ENCODE results near the gene CAPS. TPM values are rescaled to one million over a fixed set of nuclear protein-coding genes. Genes with fewer than 3 reads are reported as not detected.

CAPS gene
- total and polyA plus RNA-seq, 2 experiments from 2014 or later = 15.5 to 17.8 TPM

- H3K36me3 ChIP-seq (replicated peaks; ENCODE audit: insufficient read depth, low read depth) = no peaks in the 10 kb centered on the region
These were observed 13.4 kb downstream of the CAPS start for GRCh38 chr19:5927441-5927821.

DNA sequence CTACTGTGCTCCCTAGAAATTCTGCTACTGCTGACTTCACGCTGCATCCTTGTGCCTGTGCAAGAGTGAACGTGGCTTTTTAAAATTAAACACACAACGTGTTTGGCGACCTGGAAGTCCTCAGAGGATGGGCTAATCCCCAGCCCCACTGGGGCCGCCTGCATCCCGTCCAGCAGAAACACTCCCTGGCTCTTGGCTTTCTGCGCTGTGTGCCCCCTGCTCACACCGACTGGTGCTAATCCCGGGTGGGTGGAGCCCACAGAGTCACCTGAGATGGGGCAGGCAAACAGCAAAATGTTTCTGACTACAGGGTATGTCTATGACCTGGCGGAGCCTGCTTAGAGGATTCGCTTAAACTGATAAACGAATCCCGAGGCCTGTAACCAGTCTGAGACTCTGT is 15.1 kb downstream of the CAPS start:
- Histone ChIP-seq H3K27me3 (no peaks in the 10 kb centered on the region), H3K4me3 (no peak overlapping the region), H3K79me2 (peaks cover 11% of the 10 kb centered on the region), H3K9me2 (replicated peaks; ENCODE audit: insufficient read depth) (no peaks in the 10 kb centered on the region), H3K4me2 (no peak overlapping the region), H2AFZ (no peak overlapping the region), H3K27ac (peak overlapping the region; percentile 46), H3K9me3 (ENCODE audit: low read depth) (no peaks in the 10 kb centered on the region), H3K36me3 (replicated peaks; ENCODE audit: insufficient read depth, low read depth) (no peaks in the 10 kb centered on the region), H3K4me1 (ENCODE audit: insufficient read depth) (peaks cover 28% of the 10 kb centered on the region), H4K20me1 (ENCODE audit: insufficient read depth, poor library complexity, severe bottlenecking) (no peaks in the 10 kb centered on the region)
- no peak for DNase-seq (ENCODE audit: low spot score)
- WGBS (ENCODE audit: low lambda C conversion rate, missing lambda C conversion rate) = 76% methylated on average over 13 of the region's 13 CpGs
- TF ChIP-seq EZH2phosphoT487 (IDR thresholded peaks at IDR 0.05; ENCODE audit: low read depth, severe bottlenecking, unreplicated experiment) = no peak
- TF ChIP-seq CTCF (IDR thresholded peaks at IDR 0.05; ENCODE audit: poor library complexity) = no peak
- no peak for TF ChIP-seq EZH2 (IDR thresholded peaks at IDR 0.05; ENCODE audit: borderline replicate concordance)

More at GRCh38 chr19:5927441-5927821, 13.4 kb downstream of the CAPS start:
- 90% methylated on average over 8 of the region's 8 CpGs for WGBS (ENCODE audit: low lambda C conversion rate, missing lambda C conversion rate)
- Histone ChIP-seq H4K20me1 (ENCODE audit: insufficient read depth, poor library complexity, severe bottlenecking) (no peaks in the 10 kb centered on the region), H3K79me2 (no peaks in the 10 kb centered on the region), H3K27ac (peak overlapping the region; percentile 80), H3K4me1 (ENCODE audit: insufficient read depth) (peaks cover 27% of the 10 kb centered on the region), H3K4me2 (no peak overlapping the region), H3K9me3 (ENCODE audit: low read depth) (no peaks in the 10 kb centered on the region), H2AFZ (no peak overlapping the region), H3K27me3 (no peaks in the 10 kb centered on the region), H3K9me2 (replicated peaks; ENCODE audit: insufficient read depth) (no peaks in the 10 kb centered on the region), H3K4me3 (no peak overlapping the region)
- TF ChIP-seq EZH2phosphoT487 (IDR thresholded peaks at IDR 0.05; ENCODE audit: low read depth, severe bottlenecking, unreplicated experiment) (no peak), EZH2 (IDR thresholded peaks at IDR 0.05; ENCODE audit: borderline replicate concordance) (no peak), CTCF (IDR thresholded peaks at IDR 0.05; ENCODE audit: poor library complexity) (no peak)
- no peak for DNase-seq (ENCODE audit: low spot score)

DNA sequence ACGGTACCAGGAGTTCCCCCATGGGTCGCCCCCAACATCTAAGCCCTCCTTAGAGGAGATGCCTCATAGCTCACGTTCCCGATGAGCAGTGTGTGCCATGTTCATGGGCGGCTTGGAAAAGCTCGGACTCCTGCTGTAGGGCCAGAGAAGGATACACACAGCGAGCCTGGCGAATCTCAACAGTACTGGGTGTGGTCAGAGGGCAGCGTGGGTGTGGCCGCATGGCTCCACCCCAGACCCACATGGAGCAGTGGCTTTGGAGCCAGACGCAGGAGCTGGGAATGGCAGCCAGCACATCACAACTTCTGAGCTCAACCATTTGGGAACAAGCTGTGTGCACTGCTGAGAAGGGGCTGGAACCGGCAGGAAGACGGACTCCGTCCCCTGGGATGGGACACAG is 15.6 kb downstream of the CAPS start:
- Histone ChIP-seq H3K9me3 (ENCODE audit: low read depth) (no peaks in the 10 kb centered on the region), H3K9me2 (replicated peaks; ENCODE audit: insufficient read depth) (no peaks in the 10 kb centered on the region), H3K27me3 (no peaks in the 10 kb centered on the region), H3K36me3 (replicated peaks; ENCODE audit: insufficient read depth, low read depth) (no peaks in the 10 kb centered on the region), H3K4me3 (no peak overlapping the region), H3K79me2 (peaks cover 16% of the 10 kb centered on the region), H3K4me1 (ENCODE audit: insufficient read depth) (peaks cover 33% of the 10 kb centered on the region), H3K27ac (peak overlapping the region; percentile 46), H2AFZ (no peak overlapping the region), H3K4me2 (no peak overlapping the region), H4K20me1 (ENCODE audit: insufficient read depth, poor library complexity, severe bottlenecking) (no peaks in the 10 kb centered on the region)
- TF ChIP-seq CTCF (IDR thresholded peaks at IDR 0.05; ENCODE audit: poor library complexity) = no peak
- no peak for TF ChIP-seq EZH2 (IDR thresholded peaks at IDR 0.05; ENCODE audit: borderline replicate concordance)
- no peak for TF ChIP-seq EZH2phosphoT487 (IDR thresholded peaks at IDR 0.05; ENCODE audit: low read depth, severe bottlenecking, unreplicated experiment)
- no peak for DNase-seq (ENCODE audit: low spot score)
- 88% methylated on average over 14 of the region's 14 CpGs for WGBS (ENCODE audit: low lambda C conversion rate, missing lambda C conversion rate)

DNA sequence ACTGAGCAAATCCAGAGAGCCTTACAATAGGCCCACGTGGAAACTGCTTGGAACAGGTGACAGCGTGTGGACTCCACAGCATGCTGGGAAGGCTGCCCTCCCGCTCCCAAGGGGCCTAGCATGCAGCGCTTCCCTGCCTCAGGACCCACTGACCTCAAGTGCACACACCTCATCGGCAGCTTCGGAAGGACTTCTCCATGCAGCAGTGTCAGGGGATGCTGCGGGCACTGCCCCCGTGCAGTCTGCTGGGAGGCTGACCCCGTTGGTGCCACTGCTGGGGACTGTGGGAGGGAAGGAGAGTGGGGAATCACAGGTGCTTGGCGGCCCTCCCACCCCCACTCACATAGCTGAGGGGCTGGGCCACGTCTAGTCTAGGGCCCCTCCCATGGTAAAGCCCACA is 17.2 kb downstream of the CAPS start:
- 94% methylated on average over 11 of the region's 11 CpGs for WGBS (ENCODE audit: low lambda C conversion rate, missing lambda C conversion rate)
- Histone ChIP-seq H3K36me3 (replicated peaks; ENCODE audit: insufficient read depth, low read depth) (no peaks in the 10 kb centered on the region), H3K9me3 (ENCODE audit: low read depth) (no peaks in the 10 kb centered on the region), H3K9me2 (replicated peaks; ENCODE audit: insufficient read depth) (no peaks in the 10 kb centered on the region), H3K79me2 (peaks cover 22% of the 10 kb centered on the region), H3K27me3 (no peaks in the 10 kb centered on the region), H2AFZ (no peak overlapping the region), H3K4me2 (no peak overlapping the region), H3K4me1 (ENCODE audit: insufficient read depth) (peaks cover 38% of the 10 kb centered on the region), H4K20me1 (ENCODE audit: insufficient read depth, poor library complexity, severe bottlenecking) (peaks cover 9% of the 10 kb centered on the region), H3K4me3 (no peak overlapping the region), H3K27ac (no peak overlapping the region)
- no peak for DNase-seq (ENCODE audit: low spot score)
- TF ChIP-seq EZH2phosphoT487 (IDR thresholded peaks at IDR 0.05; ENCODE audit: low read depth, severe bottlenecking, unreplicated experiment) (no peak), EZH2 (IDR thresholded peaks at IDR 0.05; ENCODE audit: borderline replicate concordance) (no peak), CTCF (IDR thresholded peaks at IDR 0.05; ENCODE audit: poor library complexity) (no peak)

All from hepatocyte (in vitro differentiated cells).